Epidermal melanocyte (primary cell): ENCODE data around the gene DYNC1H1.
"Not testable (repeated sequence)": the region's sequence is repeated elsewhere in the genome, so short reads cannot be mapped to it uniquely, and the experiment has no call there.

Experiments
- DNase-seq: peaks from one replicate; pipeline ENCODE4 v3.0.0; 2011; ENCODE audit warnings: low spot score; ENCODE audit not compliant: insufficient read length

Gene DYNC1H1

GRCh38 chr14:101963656-101964296, 597 bp upstream of the DYNC1H1 start:
- DNase-seq: no peak

GRCh38 chr14:101965181-101965544, 790 bp downstream of the DYNC1H1 start:
- peak; percentile 53 for DNase-seq

- DNase-seq: no peak
Measured at GRCh38 chr14:101965770-101966722, 1.7 kb downstream of the DYNC1H1 start.

- no peak for DNase-seq
Measured at GRCh38 chr14:101966742-101967141, 2.4 kb downstream of the DYNC1H1 start.

- no peak for DNase-seq
Measured at GRCh38 chr14:101968186-101968585, 3.8 kb downstream of the DYNC1H1 start.

GRCh38 chr14:101969481-101969880, 5.1 kb downstream of the DYNC1H1 start:
- no peak for DNase-seq

- no peak for DNase-seq
Measured at GRCh38 chr14:101970830-101971400, 6.5 kb downstream of the DYNC1H1 start.

- not testable (repeated sequence) for DNase-seq
Measured at GRCh38 chr14:101971458-101971857, 7.1 kb downstream of the DYNC1H1 start.

- DNase-seq: peak; percentile 63
Measured at GRCh38 chr14:101972126-101972866, 7.9 kb downstream of the DYNC1H1 start.

GRCh38 chr14:101973356-101973755, 9.0 kb downstream of the DYNC1H1 start:
- DNase-seq: no peak

GRCh38 chr14:101975231-101975630, 10.9 kb downstream of the DYNC1H1 start:
- DNase-seq: no peak

- DNase-seq: no peak
Measured at GRCh38 chr14:101977311-101978071, 13.1 kb downstream of the DYNC1H1 start.

GRCh38 chr14:101979666-101980065, 15.3 kb downstream of the DYNC1H1 start:
- DNase-seq: no peak

- no peak for DNase-seq
Measured at GRCh38 chr14:101980251-101980650, 15.9 kb downstream of the DYNC1H1 start.

- peak; percentile 76 for DNase-seq
Measured at GRCh38 chr14:101980700-101981099, 16.3 kb downstream of the DYNC1H1 start.

- DNase-seq: no peak
Measured at GRCh38 chr14:101982621-101983020, 18.2 kb downstream of the DYNC1H1 start.

GRCh38 chr14:101984831-101985230, 20.5 kb downstream of the DYNC1H1 start:
- DNase-seq: not testable (repeated sequence)

GRCh38 chr14:101985957-101986356, 21.6 kb downstream of the DYNC1H1 start:
- no peak for DNase-seq

- DNase-seq: no peak
Measured at GRCh38 chr14:101986953-101987352, 22.6 kb downstream of the DYNC1H1 start.

GRCh38 chr14:101988377-101988776, 24.0 kb downstream of the DYNC1H1 start:
- no peak for DNase-seq

GRCh38 chr14:101991352-101991751, 27.0 kb downstream of the DYNC1H1 start:
- no peak for DNase-seq
